Mucosa of descending colon (tissue), 3 donors: ENCODE measurements around the gene RAD51B. TPM values are rescaled to one million over a fixed set of nuclear protein-coding genes. Genes with fewer than 3 reads are reported as not detected.

Experiments
- ATAC-seq: fragments of 200-7000 bp; cut with Tn5 transposase; one replicate; pipeline ENCODE4 v1.9.1; 2020; ENCODE audit warnings: mild to moderate bottlenecking, moderate library complexity
- DNase-seq, 3 donors: peaks; one replicate each; pipeline ENCODE4 v3.0.0-alpha.2; 2020
- H3K36me3 ChIP-seq: fragments of 200-600 bp; one replicate; pipeline ENCODE4 v1.8.0; 2021; ENCODE audit warnings: low read depth, mild to moderate bottlenecking
- H3K4me1 ChIP-seq: fragments of 200-600 bp; one replicate; pipeline ENCODE4 v1.8.0; 2021; ENCODE audit warnings: low read depth, mild to moderate bottlenecking
- H3K4me3 ChIP-seq: fragments of 200-600 bp; one replicate; pipeline ENCODE4 v1.8.0; 2021; ENCODE audit warnings: mild to moderate bottlenecking
- H3K9me3 ChIP-seq: fragments of 200-600 bp; one replicate; pipeline ENCODE4 v1.8.0; 2021; ENCODE audit warnings: mild to moderate bottlenecking
- CTCF ChIP-seq: fragments of 200-600 bp; IDR thresholded peaks from one replicate; pipeline ENCODE4 v1.8.0; 2022; ENCODE audit warnings: antibody characterized with exemption, mild to moderate bottlenecking
- intact Hi-C, 2 donors: fragments of 100-400 bp; cut with DNase I in 1 of 2; cut with micrococcal nuclease in 1 of 2; formaldehyde crosslinking; loops; one replicate each; pipeline versions ENCODE4 v1.11.0 to v1.11.1; 2022; cut with DNase I, micrococcal nuclease
- total RNA-seq, 3 donors: library from RNA; stranded (reverse); fragmentation: NEBNext Ultra II Directional in 2 of 3; extraction: Animal tissue kit (Norgen Biotek cat#: 25700) in 2 of 3; gene quantifications; one replicate each; pipeline versions ENCODE4 v1.2.1 to v1.2.4, GENCODE V29; 2021 to 2023
- donor health status: DM: no; HTN: no; CAD: no; lungs with moderate emphysema.
- donor health status: DM: no; HTN: no; CAD: no.
- donor health status: DM: no; HTN: yes; CAD: no.

The RAD51B gene
- total RNA-seq, 3 donors from 2014 or later, result 15.8 to 23.3 (median 20.9) TPM

GRCh38 chr14:68683326-68683725 lies 863.7 kb downstream of the RAD51B start:
- intact Hi-C loops, result no loop called here
- no peaks in the 10 kb centered on the region for H3K9me3 ChIP-seq
- no peak for DNase-seq
- TF ChIP-seq CTCF, result no peak
- ATAC-seq, result no peak
- peaks cover 8% of the 10 kb centered on the region for H3K4me1 ChIP-seq
- no peak overlapping the region for H3K4me3 ChIP-seq
- no peaks in the 10 kb centered on the region for H3K36me3 ChIP-seq

- Histone ChIP-seq H3K9me3 (no peaks in the 10 kb centered on the region), H3K4me3 (no peak overlapping the region), H3K36me3 (no peaks in the 10 kb centered on the region), H3K4me1 (peaks cover 5% of the 10 kb centered on the region)
- no peak for DNase-seq
- intact Hi-C loops, result no loop called here
- ATAC-seq, result no peak
- TF ChIP-seq CTCF, result no peak
These were observed 865.2 kb downstream of the RAD51B start for GRCh38 chr14:68684466-68685418.

- peak; percentile 85 for ATAC-seq
- TF ChIP-seq CTCF, result no peak
- intact Hi-C loops, result no loop called here
- H3K4me3 ChIP-seq, result no peak overlapping the region
- H3K9me3 ChIP-seq, result no peaks in the 10 kb centered on the region
- peaks cover 5% of the 10 kb centered on the region for H3K4me1 ChIP-seq
- DNase-seq, result peak in 2 of 3 donors; percentile 51 to 80
- H3K36me3 ChIP-seq, result no peaks in the 10 kb centered on the region
These were observed 866.0 kb downstream of the RAD51B start for GRCh38 chr14:68685419-68686204.

- ATAC-seq (no peak), DNase-seq (no peak)
- Histone ChIP-seq H3K36me3 (no peaks in the 10 kb centered on the region), H3K4me1 (peaks cover 5% of the 10 kb centered on the region), H3K4me3 (no peak overlapping the region), H3K9me3 (no peaks in the 10 kb centered on the region)
- no peak for TF ChIP-seq CTCF
- intact Hi-C loops, result no loop called here
These were observed 866.6 kb downstream of the RAD51B start for GRCh38 chr14:68686205-68686465.

- TF ChIP-seq CTCF, result no peak
- DNase-seq (no peak), ATAC-seq (no peak)
- intact Hi-C loops, result no loop called here
- H3K4me3 ChIP-seq, result no peak overlapping the region
- no peaks in the 10 kb centered on the region for H3K36me3 ChIP-seq
- no peaks in the 10 kb centered on the region for H3K9me3 ChIP-seq
- H3K4me1 ChIP-seq, result peaks cover 5% of the 10 kb centered on the region
These were observed 867.1 kb downstream of the RAD51B start for GRCh38 chr14:68686724-68687123.
